Gastrocnemius medialis (tissue), 4 donors: ENCODE results near the gene CASP9. TPM values are rescaled to one million over a fixed set of nuclear protein-coding genes. Genes with fewer than 3 reads are reported as not detected.
"Not testable (repeated sequence)": the region's sequence is repeated elsewhere in the genome, so short reads cannot be mapped to it uniquely, and the experiment has no call there.

ENCODE experiments used
- ATAC-seq, 2 donors: fragments of 150-250 bp; one replicate each; pipeline ENCODE4 v1.9.1; 2016
- DNase-seq, 2 donors: peaks; one replicate each; pipeline ENCODE4 v3.0.0-alpha.2; 2019
- H3K27ac ChIP-seq, 4 donors: fragments of 200-600 bp; sonication (generic); 1 replicate in 1 of 4; 2 replicates in 3 of 4; pipeline ENCODE4 v1.5.1; 2016 to 2018; ENCODE audit warnings: mild to moderate bottlenecking in 2 of 4, moderate library complexity in 1 of 4
- H3K27me3 ChIP-seq, 3 donors: fragments of 200-600 bp; sonication (generic) in 2 of 3; 1 replicate in 1 of 3; 2 replicates in 2 of 3; pipeline versions ENCODE4 v1.5.1 to v1.6.0; 2016 to 2019; ENCODE audit warnings: mild to moderate bottlenecking in 1 of 3, moderate library complexity in 1 of 3
- H3K36me3 ChIP-seq, 2 donors: fragments of 200-600 bp; sonication (generic) in 1 of 2; one replicate each; pipeline ENCODE4 v1.5.1; 2017 to 2018
- H3K4me1 ChIP-seq, 2 donors: fragments of 200-600 bp; sonication (generic) in 1 of 2; one replicate each; pipeline ENCODE4 v1.5.1; 2016 to 2017; ENCODE audit warnings: mild to moderate bottlenecking in 2 of 2
- H3K4me3 ChIP-seq, 4 donors: fragments of 200-600 bp; sonication (generic) in 3 of 4; 1 replicate in 1 of 4; 2 replicates in 3 of 4; pipeline ENCODE4 v1.5.1; 2016 to 2019; ENCODE audit warnings: mild to moderate bottlenecking in 2 of 4
- H3K9me3 ChIP-seq, 3 donors: fragments of 200-600 bp; sonication (generic) in 2 of 3; 1 replicate in 1 of 3; 2 replicates in 2 of 3; pipeline ENCODE4 v1.5.1; 2016 to 2019
- CTCF ChIP-seq, 5 experiments: fragments of 450-650 bp in 3 of 5; fragments of 200-600 bp in 2 of 5; sonication (generic) in 2 of 5; IDR thresholded peaks in 4 of 5; conservative IDR thresholded peaks in 1 of 5; 1 replicate in 4 of 5; 2 replicates in 1 of 5; pipeline ENCODE4 v1.5.1; 2016 to 2019; ENCODE audit warnings: antibody characterized with exemption in 5 of 5, mild to moderate bottlenecking in 3 of 5, moderate library complexity in 3 of 5
- POLR2A ChIP-seq, 2 donors: fragments of 450-650 bp; IDR thresholded peaks; one replicate each; pipeline ENCODE4 v1.6.1; 2017; ENCODE audit warnings: antibody characterized with exemption in 2 of 2, mild to moderate bottlenecking in 2 of 2, moderate library complexity in 2 of 2
- in situ Hi-C, 4 donors: fragments of 200-750 bp; cut with MboI; loops; one replicate each; pipeline versions ENCODE4 v1.15.0 to v1.8.0; 2017; ENCODE audit warnings: low sequenced_read_pairs in 4 of 4
- intact Hi-C: fragments of 100-400 bp; cut with DNase I; formaldehyde crosslinking; loops from one replicate; pipeline ENCODE4 v1.15.1; 2023; ENCODE audit warnings: low total_unique reads
- total RNA-seq, 4 donors: library from RNA; depleted of rRNA; stranded (reverse); fragments of >200 nt; gene quantifications; one replicate each; pipeline versions ENCODE4 v1.1.0 to v1.2.3, GENCODE V29; 2016

The CASP9 gene
- total RNA-seq, 4 donors from 2014 or later, result 5.2 to 9.6 (median 8.0) TPM

- Histone ChIP-seq H3K27ac (no peak overlapping the region), H3K4me3 (no peak overlapping the region), H3K27me3 (no peaks in the 10 kb centered on the region), H3K9me3 (no peaks in the 10 kb centered on the region), H3K36me3 (peaks cover 0 to 7% of the 10 kb centered on the region in 2 donors), H3K4me1 (peaks cover 7 to 8% of the 10 kb centered on the region in 2 donors)
- TF ChIP-seq CTCF (IDR thresholded peaks at IDR 0.05 in 4 of 5, conservative IDR thresholded peaks at IDR 0.05 in 1 of 5) (no peak), POLR2A (IDR thresholded peaks at IDR 0.05) (no peak)
- ATAC-seq (no peak), DNase-seq (no peak)
- in situ Hi-C loops, result no loop called here
- intact Hi-C loops, result loop anchor here (10.0 kb wide), 1 partner anchor 195 kb away; no protein-coding TSS in a partner anchor
These were observed 4.4 kb downstream of the CASP9 start for GRCh38 chr1:15519625-15520024.

- H3K4me1 ChIP-seq, result no peaks in the 10 kb centered on the region
- DNase-seq (no peak), ATAC-seq (no peak)
- no peaks in the 10 kb centered on the region for H3K27me3 ChIP-seq
- H3K4me3 ChIP-seq, result no peak overlapping the region
- in situ Hi-C loops, result no loop called here
- H3K36me3 ChIP-seq, result peaks cover 0 to 11% of the 10 kb centered on the region in 2 donors
- H3K9me3 ChIP-seq, result no peaks in the 10 kb centered on the region
- H3K27ac ChIP-seq, result no peak overlapping the region
- TF ChIP-seq CTCF (IDR thresholded peaks at IDR 0.05 in 4 of 5, conservative IDR thresholded peaks at IDR 0.05 in 1 of 5) (no peak), POLR2A (IDR thresholded peaks at IDR 0.05) (no peak)
- intact Hi-C loops, result no loop called here
These were observed 8.9 kb downstream of the CASP9 start for GRCh38 chr1:15515022-15515663.

GRCh38 chr1:15514557-15514956 lies 9.5 kb downstream of the CASP9 start:
- H3K4me3 ChIP-seq, H3K27ac ChIP-seq, ATAC-seq, H3K9me3 ChIP-seq, in situ Hi-C loops, H3K4me1 ChIP-seq, H3K27me3 ChIP-seq, DNase-seq, intact Hi-C loops: not testable (repeated sequence)
- H3K36me3 ChIP-seq, result peaks cover 0 to 11% of the 10 kb centered on the region in 2 donors

GRCh38 chr1:15513919-15514318 lies 10.1 kb downstream of the CASP9 start:
- TF ChIP-seq CTCF (IDR thresholded peaks at IDR 0.05 in 4 of 5, conservative IDR thresholded peaks at IDR 0.05 in 1 of 5) (no peak), POLR2A (IDR thresholded peaks at IDR 0.05) (no peak)
- Histone ChIP-seq H3K9me3 (no peaks in the 10 kb centered on the region), H3K4me1 (no peaks in the 10 kb centered on the region), H3K4me3 (no peak overlapping the region), H3K27me3 (no peaks in the 10 kb centered on the region), H3K27ac (no peak overlapping the region), H3K36me3 (peaks cover 0 to 11% of the 10 kb centered on the region in 2 donors)
- in situ Hi-C loops (no loop called here), intact Hi-C loops (no loop called here)
- DNase-seq (no peak), ATAC-seq (no peak)

GRCh38 chr1:15513192-15513591 lies 10.8 kb downstream of the CASP9 start:
- Histone ChIP-seq H3K27ac (no peak overlapping the region), H3K36me3 (peaks cover 0 to 11% of the 10 kb centered on the region in 2 donors), H3K4me3 (no peak overlapping the region), H3K9me3 (no peaks in the 10 kb centered on the region), H3K4me1 (no peaks in the 10 kb centered on the region), H3K27me3 (no peaks in the 10 kb centered on the region)
- TF ChIP-seq POLR2A (IDR thresholded peaks at IDR 0.05) (no peak), CTCF (IDR thresholded peaks at IDR 0.05 in 4 of 5, conservative IDR thresholded peaks at IDR 0.05 in 1 of 5) (no peak)
- no peak for ATAC-seq
- no peak for DNase-seq
- in situ Hi-C loops (no loop called here), intact Hi-C loops (no loop called here)
